COLO668 (cell line): ENCODE measurements around the gene MYRIP.

ENCODE experiments used
- DNase-seq: peaks from one replicate; lab custom pipeline; 2025; ENCODE audit not compliant: unreplicated experiment; lab: John Stamatoyannopoulos, UW

The MYRIP gene

DNA sequence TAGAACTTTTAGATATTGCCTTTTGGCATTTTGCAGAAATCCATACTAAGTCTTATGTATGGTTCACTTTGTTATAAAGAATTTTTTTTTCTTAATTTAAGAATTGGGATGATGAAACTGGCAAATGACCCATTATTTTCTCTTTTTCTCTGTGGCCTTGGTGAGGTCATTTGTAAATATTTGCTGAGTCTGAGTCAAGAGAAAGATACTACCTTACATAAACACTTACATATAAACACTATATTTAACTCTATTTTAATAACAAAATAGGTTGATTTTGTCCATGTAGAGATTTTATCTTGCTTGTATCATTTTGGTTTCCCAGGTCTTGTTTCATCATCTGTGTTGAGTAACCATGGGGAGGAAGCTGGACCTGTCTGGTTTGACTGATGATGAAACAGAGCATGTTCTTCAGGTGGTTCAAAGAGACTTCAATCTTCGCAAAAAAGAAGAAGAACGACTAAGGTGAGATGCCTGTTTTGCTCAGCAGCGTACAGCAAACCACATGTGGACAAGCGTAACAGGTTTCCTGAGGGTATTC is 91.1 kb downstream of the MYRIP start:
- DNase-seq, result no peak

DNA sequence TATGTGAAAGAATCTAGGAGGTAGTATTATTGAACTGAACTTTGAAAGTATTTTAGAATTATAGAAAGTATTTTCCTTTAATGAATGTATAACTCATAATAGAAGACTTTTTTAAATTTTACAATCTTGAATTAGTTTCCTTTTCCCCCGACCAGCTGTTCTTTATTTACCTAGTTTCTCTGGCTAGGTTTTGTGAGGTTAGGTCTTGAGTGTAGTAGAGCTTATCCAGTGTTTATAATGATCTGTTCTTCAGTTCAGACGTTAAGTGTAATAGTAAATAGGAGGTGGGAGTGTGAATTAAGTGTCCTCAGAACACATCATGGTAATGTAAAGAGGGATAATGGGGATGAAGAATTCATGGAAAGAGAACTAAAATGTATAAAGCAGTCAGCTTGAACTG is 93.8 kb downstream of the MYRIP start:
- DNase-seq, result no peak

DNA sequence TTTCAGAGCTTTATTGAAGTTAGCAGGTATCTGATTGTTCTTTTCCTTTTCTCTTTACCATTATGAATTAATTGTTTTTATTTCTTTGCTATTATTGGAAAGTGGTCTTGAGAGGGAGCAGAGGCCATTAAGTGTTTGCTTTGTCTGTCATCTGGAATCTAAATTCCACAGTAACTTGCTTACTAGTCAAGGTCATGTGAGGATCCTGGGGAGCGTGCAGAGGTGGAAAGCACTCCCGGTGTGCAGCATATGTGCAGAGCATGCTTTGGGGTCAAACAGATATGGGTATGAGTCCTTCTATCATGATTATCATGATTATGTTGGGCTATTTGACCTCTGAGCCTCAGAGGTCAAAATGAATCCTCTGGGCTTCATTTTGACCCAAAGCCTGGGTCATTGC is 96.4 kb downstream of the MYRIP start:
- no peak for DNase-seq

DNA sequence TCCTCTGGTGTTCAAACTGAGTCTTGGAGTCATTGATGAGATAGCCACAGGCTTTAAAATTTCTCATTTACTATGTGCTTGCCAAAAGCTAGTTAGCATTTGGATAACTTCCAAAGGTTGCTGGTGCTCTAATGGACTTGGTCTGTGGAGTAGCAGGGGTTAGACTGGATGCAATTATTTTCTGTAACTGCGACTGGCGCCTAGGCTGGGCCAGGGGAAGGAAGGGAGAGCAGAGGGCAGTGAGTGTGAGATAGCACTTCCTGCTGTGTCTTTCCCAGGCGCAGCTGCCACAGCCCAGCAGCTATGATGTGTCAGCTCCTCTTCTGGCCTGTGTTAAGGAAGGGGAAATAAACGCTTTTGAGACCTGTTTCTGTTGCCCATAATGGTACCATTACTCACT is 98.6 kb downstream of the MYRIP start:
- no peak for DNase-seq

DNA sequence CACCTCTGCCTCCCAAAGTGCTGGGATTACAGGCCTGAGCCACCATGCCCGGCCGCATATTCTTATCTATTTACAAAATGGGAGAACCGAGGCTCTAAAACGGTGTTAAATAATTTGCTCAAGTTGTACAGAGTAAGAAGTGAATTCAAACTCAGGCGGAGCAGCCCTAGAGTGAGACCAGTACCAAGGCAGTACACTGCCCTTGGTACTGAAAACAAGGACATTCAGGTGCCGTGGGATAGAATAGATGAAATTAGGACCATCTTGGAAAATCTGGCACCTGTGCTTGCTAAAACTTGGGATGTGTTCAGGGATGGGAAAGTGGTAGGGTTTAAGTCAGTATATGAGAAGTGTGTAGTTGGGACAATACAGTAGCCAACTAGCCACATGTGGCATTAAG is 100.7 kb downstream of the MYRIP start:
- DNase-seq, result no peak

DNA sequence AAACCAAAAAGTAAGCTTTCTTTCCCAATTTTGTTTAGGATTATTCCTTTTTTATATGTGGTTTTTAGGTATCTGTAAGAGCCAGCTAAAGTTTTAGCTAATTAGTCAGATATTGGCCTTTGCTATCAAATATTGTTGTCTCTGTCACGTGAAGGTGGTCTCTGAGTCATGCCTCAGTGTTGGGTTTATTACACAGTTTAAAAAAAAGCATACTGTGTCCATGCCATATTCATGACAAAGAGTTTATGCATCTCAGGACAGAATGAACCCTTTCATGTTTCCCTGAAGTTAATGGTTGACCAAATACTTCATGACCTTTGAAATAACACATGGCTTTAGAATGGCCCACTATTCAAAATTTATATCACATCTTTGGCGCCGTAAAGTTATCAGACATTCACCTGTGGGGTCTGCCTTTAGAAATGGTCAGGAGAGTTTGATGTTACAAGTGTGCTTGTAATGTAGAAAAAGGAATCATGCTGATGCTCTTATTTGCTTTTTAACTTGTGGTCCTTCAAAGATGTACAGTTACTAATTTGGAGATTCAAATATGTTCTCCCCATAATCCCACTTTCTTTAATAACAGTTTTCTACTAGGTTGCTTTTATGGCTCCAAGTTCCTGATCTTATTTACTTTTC is 101.5 kb downstream of the MYRIP start:
- no peak for DNase-seq

DNA sequence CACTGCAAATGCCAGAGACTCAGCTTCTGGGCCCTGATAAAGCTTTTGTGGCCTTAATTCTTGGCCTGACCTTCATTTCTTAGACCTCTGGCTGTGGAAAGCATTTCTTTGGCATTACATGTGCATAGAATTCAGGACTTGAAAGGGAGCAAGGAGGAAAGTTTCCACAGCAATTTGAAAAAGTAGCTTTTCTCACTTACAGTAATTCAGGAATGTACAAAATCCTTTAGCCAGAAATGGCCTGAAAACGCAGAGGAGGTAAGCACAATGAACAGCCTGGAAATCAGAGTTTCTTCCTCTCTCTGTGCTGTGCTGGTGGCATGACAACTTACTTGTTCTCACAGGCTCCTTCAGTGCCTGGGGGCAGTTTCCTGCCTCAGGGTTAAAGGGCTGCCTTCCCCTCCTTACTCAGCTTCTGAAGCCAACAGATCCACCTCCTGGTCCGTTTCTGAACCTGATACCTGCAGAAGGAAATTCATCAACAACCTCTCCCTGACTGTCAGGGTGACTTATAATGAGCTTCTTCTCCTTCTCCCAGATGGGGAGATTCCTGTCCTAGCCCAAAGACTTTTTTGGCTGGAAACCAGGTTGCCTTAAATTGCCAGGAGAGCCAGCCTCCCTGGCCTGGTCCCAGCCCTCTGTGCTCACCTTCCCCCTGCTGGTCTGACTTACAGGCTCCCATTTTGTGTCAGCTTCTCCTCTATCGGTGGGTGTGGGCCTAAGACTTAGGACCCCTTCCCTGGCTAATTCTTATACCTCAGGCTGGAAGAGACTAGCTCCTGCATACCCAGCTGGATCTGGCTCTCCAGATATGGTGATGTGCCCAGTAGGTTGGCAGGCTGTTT is 102.3 kb downstream of the MYRIP start:
- no peak for DNase-seq

DNA sequence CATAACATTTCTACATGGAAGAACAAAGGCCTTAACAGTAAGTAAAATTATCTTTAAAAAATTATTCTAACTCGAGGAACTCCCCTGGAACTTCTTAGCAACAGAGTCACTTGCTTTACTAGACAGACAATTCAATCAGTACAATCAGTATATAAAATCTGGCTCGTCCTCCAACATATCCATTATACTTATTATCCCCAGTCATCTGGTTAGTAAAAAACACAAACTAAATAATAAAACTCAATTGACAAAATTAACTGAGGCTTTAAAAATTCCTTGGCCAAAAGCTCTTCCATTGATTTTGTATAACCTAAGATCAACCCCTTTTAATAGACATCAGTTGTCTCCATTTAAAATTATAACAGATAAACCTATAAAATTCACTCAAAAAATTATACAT is 105.6 kb downstream of the MYRIP start:
- DNase-seq, result no peak

DNA sequence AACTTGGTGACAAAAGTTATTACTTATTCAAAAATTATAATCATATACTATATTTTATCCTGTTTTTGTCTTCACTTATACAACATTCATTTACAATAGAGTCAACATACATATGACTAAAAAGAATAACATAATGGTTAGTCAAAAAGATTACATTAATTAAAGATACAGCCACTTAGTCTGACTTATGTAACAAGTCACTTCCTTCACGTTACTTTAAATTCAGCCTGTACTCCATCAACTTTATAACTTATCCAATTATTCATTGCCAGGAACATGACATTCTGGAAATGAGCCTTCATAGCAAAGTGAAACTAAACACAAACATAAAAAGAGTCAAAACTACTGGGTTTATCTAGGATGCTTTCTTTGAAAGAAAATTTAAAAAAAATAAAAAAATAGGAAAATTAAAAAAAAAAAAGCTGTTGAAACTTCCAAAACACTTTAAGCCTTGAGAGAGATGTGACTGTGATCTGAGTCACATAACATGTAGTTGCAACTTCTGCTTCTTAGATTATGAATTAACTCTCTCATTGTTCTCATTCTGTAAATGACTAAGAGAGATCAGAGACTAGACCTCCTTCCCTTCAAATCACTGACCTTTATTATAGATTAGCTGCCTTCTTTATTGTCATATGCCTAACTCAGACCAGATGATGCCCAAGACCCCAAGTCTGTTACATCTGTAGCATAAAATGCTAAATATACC is 107.8 kb downstream of the MYRIP start:
- DNase-seq, result no peak

DNA sequence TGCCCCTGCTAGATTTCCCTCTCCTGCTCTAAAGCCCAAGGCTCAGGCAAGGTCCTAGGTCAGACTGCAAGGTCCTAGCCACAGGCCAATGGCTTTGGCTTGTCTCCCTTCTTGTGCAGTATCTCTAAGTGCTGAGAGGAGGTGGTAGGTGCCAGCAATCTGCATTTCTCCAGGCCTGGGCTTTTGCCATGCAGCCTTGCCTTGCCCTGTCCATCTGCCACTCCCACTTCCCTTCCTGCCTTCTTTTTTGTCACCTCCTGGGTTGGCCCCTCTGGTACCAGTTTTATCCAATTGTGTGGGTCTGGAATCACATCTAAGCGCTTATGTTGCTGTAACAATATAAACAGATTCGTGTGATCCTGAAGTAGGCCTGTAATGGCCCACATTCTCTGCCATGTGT is 109.9 kb downstream of the MYRIP start:
- DNase-seq, result no peak

DNA sequence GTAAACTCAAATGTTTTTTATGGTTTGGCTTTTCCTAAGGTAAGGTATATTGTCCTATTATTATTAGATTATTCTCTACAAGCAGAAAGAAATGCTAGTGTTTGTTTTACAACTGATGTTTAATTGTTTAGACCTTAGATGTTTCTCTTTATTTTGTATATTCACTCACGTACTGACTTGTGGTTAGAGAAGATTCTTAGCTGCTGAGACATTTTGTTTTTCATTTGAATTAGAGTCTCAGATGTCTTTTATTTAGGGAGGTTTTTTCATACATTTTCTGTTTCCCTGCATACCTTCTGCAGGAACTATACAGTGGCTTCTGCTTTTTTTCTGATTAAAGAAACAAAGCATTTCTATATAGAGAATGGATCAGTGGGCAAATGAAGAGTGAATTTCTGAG is 110.9 kb downstream of the MYRIP start:
- no peak for DNase-seq

DNA sequence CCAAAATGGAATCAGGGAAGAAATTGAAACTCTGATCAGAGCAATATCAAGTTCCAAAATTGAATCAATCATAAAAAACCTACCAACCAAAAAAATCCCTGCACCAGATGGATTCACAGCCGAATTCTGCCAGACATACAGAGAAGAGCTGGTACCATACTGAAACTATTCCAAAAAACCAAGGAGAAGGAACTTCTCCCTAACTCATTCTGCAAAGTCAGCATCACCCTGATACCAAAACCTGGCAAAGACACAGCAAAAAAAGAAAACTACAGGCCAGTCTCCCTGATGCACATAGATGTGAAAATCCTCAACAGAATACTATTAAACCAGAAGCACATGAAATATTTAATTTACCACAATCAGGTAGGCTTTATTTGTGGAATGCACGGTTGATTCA is 118.1 kb downstream of the MYRIP start:
- no peak for DNase-seq

DNA sequence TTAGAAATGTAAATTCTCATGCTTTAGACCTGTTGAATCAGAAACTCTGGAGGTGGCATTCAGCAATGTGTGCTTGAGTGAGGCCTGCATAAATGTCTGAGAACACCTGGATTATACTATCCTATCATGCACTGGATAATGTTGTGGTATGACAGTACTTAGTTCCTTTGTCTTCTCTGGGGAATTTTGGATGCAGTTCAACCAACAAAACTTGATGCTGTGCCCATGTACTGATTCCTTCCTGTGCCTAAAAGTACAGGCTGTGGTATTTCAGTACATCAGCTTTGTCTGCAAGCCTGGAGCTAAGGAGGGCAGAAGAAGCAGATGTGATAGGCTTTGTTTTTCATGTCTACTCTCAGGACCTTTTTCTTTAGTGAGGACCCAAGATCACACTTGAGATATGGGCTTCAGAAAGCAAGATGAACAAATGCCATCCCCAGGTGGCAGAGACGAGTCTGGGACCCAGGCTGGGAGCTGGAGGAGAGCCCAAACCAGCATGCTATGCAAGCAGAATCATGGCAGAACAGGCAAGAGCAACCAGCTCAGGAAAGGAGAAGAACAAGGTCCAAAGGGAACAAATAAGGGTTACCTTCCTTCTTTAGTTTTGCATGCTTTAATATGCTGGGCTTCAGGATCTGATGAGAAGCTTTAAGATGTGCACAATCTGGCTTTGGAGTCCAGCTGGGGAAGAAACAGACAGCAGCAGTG is 124.7 kb downstream of the MYRIP start:
- DNase-seq, result no peak

DNA sequence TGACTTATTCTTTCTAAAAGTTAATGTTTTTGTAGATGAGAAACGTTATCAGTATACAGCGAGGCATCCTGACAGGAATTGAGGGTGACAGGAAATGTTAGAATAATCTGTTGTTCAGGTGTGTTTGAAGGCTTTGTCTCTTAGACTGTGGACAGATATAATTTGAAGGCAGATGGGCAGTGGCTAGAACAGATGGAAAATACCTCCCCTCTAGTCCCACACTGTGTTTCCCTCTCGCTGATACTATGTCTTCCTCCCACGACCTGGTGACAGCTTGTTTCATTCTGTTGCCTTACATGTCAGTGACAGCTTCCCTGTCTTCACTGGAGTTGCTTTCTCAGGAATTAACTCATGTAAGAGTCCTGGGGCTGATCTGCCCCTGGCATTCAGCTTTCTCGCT is 125.3 kb downstream of the MYRIP start:
- no peak for DNase-seq

DNA sequence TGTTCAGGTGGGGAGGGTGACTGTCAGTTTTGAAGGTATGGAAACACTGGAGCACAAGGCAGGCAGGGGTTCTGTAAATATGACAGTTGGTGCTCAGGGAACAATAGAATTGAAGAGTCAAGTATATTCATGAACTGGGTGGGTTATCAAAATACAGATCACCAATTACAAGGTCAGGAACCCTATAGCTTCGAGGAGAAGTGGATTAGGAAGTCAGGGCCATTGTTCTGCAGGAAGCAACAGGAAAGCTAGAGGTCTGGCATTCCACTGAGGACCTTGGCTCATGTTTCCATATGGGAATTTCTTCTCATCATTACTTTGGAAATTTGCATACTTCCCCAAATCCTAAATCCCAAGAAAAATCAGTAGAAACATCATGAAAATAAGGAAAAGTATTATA is 125.9 kb downstream of the MYRIP start:
- no peak for DNase-seq

DNA sequence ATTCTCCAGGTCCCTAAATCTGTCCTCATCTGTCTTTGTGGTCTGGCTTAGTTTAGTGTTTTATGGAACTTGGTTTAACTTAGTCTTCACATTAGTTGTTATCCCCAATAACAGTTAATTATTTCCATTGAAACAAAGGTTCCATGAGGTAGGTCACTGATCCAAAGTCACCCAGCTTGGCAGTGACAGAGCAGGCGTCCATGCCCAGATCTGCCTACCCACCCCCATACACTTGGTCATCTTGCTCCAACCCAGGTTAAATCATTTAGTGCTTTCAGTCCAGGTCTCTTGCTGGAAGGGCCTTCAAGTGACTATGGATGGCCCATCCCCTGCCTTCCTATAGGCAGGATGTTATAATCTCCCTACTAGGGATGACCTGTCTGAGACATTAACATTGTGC is 127.4 kb downstream of the MYRIP start:
- no peak for DNase-seq

DNA sequence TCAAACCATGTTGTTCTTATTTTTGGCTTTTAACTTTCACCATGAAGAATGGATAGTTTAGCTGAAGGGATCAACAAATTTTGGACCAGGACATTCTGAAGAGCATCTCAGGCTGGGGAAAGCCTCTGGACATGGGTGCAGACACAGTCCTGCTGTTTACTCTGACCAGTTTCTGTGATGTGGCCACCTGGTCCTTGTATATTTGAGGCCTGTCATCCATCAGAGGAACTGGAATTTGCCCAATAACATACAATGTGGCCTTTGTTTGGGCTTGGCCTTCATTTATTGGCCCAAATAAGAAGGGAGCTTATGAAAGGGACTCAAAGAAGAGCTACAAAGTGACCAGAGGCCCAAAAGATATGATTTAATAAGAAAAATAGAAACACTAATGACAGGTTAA is 127.9 kb downstream of the MYRIP start:
- DNase-seq, result no peak

DNA sequence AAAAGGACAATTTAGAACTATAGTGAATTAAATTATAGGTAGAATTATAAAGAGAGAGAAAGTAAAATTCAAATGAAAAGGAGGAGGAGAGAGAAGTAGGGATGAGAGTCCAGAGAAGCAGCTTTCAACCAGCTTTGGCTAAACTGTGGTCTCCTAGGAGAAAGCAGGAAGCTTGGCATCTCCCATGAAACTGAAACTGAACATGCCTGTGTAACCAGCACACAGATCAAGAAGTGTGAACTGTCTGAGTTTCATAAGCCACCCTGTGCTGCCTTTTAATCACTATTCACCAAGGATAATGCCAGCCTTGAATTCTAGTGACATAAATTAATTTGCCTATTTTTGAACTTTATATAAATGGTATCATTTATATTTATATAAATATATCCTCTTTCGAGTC is 128.5 kb downstream of the MYRIP start:
- DNase-seq, result no peak

DNA sequence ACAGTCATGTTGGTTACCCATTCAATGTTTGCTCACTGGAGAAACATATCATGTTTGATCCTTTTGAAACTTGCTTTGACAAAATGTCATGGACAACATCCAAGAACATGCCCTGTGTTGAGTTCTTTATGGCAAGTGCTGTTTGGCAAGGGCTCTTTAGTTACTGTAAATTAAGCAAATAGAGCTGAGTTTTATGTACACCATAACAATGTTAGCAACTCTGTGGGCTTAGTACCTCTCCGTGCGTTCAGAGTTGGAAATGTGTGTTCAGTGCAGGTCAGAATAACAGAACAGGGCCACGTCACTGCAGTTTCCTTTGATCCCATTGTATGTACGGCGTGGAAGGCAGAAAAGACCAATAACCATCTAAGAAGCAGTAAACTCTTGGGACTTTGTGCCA is 132.5 kb downstream of the MYRIP start:
- DNase-seq, result no peak

DNA sequence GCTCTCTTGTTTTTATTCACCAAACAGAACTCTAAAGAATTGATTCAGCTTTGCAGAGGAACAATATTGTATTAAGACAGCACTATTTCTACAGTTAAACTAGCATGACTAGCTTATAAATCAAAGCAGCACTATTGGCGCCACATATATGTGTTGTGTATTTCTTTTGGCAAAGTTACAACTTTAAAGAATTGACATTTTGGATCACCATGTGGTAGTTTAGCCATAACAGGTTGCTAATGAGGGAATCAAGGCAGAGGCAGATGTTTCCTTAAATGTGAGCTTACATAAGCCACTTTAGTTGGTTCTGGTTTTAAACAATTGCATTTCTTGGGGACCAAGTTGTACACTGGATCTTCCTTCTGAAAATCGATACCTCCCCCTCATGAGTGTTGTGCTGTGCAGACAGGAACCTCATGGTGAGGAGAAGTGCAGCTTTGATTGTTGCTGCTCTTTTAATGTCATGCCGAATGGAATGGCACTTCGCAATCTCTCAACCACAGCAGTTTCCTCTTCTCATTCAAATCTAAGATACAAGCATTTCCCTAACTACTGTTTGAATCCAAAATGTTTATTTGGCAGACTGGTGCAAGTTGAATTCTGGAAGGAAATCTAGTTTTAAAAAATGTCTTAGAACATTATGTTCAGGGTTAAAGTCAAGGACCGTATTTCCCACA is 151.2 kb downstream of the MYRIP start:
- no peak for DNase-seq

DNA sequence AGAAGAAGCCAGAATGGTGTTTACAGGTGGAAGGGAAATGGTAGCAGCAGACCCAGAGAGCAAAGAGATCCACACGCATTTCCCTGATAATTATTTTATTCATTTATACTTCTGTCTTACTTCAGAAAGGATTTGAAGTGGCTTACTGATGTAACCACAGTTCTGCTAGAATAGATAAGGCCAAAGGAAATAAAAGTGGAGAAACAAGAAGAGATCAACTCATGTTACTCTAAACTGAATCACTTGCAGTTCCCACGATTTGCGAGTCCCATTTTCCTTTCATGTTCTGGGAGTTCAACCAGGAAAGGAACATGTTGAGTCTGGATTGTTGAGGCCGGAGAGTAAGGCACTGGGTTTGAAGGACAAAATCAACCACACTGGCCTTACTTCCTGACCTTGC is 151.8 kb downstream of the MYRIP start:
- no peak for DNase-seq
